GM21367 (cell line): ENCODE data around the gene ALLC.

Experiments used
- ATAC-seq: cut with Tn5 transposase; IDR thresholded peaks from one replicate; pipeline ENCODE4 v1.9.1; 2021; ENCODE audit not compliant: unreplicated experiment

The ALLC gene

GRCh38 chr2:3745920-3746319, 87.9 kb downstream of the ALLC start:
- no peak for ATAC-seq

- no peak for ATAC-seq
Observed at GRCh38 chr2:3747032-3747654, 89.1 kb downstream of the ALLC start.

- ATAC-seq = no peak
Observed at GRCh38 chr2:3747826-3748225, 89.8 kb downstream of the ALLC start.

- ATAC-seq = no peak
Observed at GRCh38 chr2:3749201-3749600, 91.2 kb downstream of the ALLC start.

GRCh38 chr2:3751251-3751650, 93.3 kb downstream of the ALLC start:
- ATAC-seq = no peak

- ATAC-seq = no peak
Observed at GRCh38 chr2:3751806-3752205, 93.8 kb downstream of the ALLC start.
